ENCODE measurements around the gene TBCC. TPM values are rescaled to one million over a fixed set of nuclear protein-coding genes. Genes with fewer than 3 reads are reported as not detected.

TBCC gene
- total RNA-seq, 1 donor from 2014 or later: 19.7 TPM

GRCh38 chr6:42771741-42772100 lies 25.8 kb upstream of the TBCC start:
- no peak for DNase-seq (ENCODE audit: low spot score)

- DNase-seq (ENCODE audit: low spot score): no peak
Measured at GRCh38 chr6:42769836-42770235, 23.9 kb upstream of the TBCC start.

GRCh38 chr6:42769051-42769450 lies 23.1 kb upstream of the TBCC start:
- DNase-seq (ENCODE audit: low spot score): no peak

GRCh38 chr6:42766163-42766670 lies 20.3 kb upstream of the TBCC start:
- DNase-seq (ENCODE audit: low spot score): no peak

GRCh38 chr6:42764911-42765648 lies 19.2 kb upstream of the TBCC start:
- no peak for DNase-seq (ENCODE audit: low spot score)

- no peak for DNase-seq (ENCODE audit: low spot score)
Measured at GRCh38 chr6:42762950-42763349, 17.0 kb upstream of the TBCC start.

GRCh38 chr6:42762426-42762859 lies 16.5 kb upstream of the TBCC start:
- DNase-seq (ENCODE audit: low spot score): no peak

GRCh38 chr6:42761287-42762067 lies 15.6 kb upstream of the TBCC start:
- no peak for DNase-seq (ENCODE audit: low spot score)

GRCh38 chr6:42758756-42759430 lies 13.0 kb upstream of the TBCC start:
- no peak for DNase-seq (ENCODE audit: low spot score)

GRCh38 chr6:42756722-42757121 lies 10.8 kb upstream of the TBCC start:
- no peak for DNase-seq (ENCODE audit: low spot score)

- no peak for DNase-seq (ENCODE audit: low spot score)
Measured at GRCh38 chr6:42754759-42755158, 8.9 kb upstream of the TBCC start.

GRCh38 chr6:42751055-42751454 lies 5.2 kb upstream of the TBCC start:
- no peak for DNase-seq (ENCODE audit: low spot score)

GRCh38 chr6:42748203-42748898 lies 2.4 kb upstream of the TBCC start:
- no peak for DNase-seq (ENCODE audit: low spot score)

GRCh38 chr6:42746463-42747391 lies 824 bp upstream of the TBCC start:
- DNase-seq (ENCODE audit: low spot score): peak; percentile 72

- no peak for DNase-seq (ENCODE audit: low spot score)
Measured at GRCh38 chr6:42745083-42745639, 742 bp downstream of the TBCC start.

- no peak for DNase-seq (ENCODE audit: low spot score)
Measured at GRCh38 chr6:42744351-42744893, 1.5 kb downstream of the TBCC start.

GRCh38 chr6:42742116-42742894 lies 3.6 kb downstream of the TBCC start:
- DNase-seq (ENCODE audit: low spot score): no peak

- no peak for DNase-seq (ENCODE audit: low spot score)
Measured at GRCh38 chr6:42740725-42741124, 5.2 kb downstream of the TBCC start.

GRCh38 chr6:42735976-42736375 lies 9.9 kb downstream of the TBCC start:
- no peak for DNase-seq (ENCODE audit: low spot score)

Measured in mucosa of gallbladder (tissue), 1 donor.